GM21786 (cell line): ENCODE results near the gene USP36.
"Not testable (repeated sequence)": the region's sequence is repeated elsewhere in the genome, so short reads cannot be mapped to it uniquely, and the experiment has no call there.

Experiments used
- ATAC-seq: cut with Tn5 transposase; IDR thresholded peaks from one replicate; pipeline ENCODE4 v1.9.1; 2021; ENCODE audit not compliant: unreplicated experiment

USP36 gene

DNA sequence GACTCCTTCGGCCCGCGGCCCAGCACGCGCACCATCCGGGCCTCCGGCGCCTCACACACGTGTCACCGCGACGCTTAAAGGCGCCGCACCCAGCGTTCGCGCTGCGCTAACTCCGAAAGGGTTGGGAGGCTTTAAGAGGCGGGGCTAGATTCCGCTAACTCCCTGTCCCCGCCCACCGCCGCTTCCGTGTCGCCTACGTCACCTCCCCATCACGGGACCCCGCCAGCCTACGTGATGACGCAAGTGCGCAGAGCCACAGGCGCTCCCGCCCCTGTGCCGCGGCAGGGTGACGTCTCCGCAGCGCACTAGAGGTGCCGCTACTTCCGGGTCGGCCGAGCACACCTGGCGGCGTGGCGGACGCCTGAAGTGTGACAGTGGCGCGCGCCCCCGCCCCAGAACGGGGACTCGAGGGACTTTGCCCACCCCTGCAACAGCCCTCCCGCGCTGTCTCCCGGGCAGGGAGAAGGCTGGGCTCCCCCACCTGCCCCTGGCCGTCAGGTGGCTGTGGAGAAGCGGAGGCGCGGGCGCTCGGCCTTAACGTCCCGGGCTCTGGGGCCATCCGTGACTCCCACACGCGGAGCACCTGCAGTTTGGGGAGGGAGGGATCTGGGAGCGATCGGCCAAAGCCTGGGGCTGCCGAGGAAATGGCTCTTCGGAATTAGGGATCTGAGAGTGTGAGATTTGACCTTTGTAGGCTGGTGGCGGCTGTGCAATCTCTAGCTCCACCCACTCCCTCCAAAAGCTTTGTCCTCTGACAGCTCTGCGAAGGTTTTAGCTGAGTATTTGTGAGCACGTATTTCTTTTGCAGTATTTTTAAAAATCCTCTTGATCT is at the start of gene USP36:
USP36 (minus strand) TSS at position 35 of the 832 bp plus-strand sequence. CDS start 4,451 bp downstream, outside the sequence.
- peak; percentile 87 for ATAC-seq

DNA sequence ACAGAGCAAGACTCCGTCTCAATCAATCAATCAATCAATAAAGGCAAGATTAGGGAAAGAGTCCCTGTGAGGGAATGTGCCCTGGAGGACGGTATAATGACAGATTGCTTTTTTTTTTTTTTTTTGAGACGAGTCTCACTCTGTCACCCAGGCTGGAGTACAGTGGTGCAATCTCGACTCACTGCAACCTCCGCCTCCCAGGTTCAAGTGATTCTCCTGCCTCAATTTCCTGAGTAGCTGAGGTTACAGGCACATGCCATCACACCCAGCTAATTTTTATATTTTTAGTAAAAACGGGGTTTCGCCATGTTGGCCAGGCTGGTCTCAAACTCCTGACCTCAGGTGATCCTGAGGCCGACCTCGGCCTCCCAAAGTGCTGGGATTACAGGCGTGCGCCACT is 49.5 kb upstream of the USP36 start:
- not testable (repeated sequence) for ATAC-seq

GRCh38 chr17:78889531-78889930 is 48.9 kb upstream of the USP36 start:
- no peak for ATAC-seq

DNA sequence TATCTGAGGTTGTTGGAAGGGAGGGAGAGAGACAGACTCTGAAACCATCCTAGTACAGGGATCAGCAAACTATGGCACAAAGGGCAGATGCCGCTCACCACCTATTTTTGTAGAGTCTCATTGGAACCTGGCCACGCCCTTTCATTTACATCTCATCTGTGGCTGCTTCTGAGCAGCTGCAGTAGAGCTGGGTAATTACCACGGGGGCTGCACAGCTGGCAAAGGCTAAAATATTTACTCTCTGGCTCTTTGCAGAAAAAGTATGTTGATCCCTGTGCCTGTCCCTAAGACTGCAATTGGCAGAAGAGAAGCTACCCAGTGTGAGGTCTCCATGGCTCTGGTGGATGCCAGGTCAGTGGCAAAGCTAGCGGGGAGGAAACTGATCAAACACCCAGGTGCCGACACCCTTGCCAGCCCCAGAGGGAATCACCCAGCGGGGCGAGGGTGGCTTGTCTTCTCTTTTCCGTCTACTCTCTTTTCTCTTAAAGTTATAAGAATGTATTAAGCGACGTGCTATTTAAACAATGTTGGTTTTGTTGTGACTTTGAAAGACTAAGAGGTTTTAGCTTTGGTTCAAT is 48.4 kb upstream of the USP36 start:
- ATAC-seq, result no peak

- ATAC-seq, result no peak
These were observed 46.3 kb upstream of the USP36 start for GRCh38 chr17:78886954-78887353.

DNA sequence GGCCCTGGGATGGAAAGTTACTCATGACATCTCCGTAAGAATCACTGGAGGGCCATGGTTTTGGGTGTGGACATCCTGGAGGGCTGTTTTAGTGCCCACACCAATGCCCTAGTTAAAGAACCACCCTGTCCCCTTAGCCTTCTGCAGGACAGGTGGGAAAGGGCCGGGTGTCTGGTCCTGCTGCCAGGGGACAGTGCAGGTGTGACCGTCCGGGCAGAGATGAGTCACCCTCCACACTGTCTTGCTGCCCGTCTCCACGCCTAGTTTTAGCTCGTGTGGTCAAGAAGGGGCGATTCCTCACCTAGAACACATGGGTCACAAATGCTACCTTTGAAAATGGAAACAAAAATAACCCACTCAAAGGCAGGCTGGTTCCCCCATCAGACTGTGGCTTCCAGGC is 45.3 kb upstream of the USP36 start:
- no peak for ATAC-seq

DNA sequence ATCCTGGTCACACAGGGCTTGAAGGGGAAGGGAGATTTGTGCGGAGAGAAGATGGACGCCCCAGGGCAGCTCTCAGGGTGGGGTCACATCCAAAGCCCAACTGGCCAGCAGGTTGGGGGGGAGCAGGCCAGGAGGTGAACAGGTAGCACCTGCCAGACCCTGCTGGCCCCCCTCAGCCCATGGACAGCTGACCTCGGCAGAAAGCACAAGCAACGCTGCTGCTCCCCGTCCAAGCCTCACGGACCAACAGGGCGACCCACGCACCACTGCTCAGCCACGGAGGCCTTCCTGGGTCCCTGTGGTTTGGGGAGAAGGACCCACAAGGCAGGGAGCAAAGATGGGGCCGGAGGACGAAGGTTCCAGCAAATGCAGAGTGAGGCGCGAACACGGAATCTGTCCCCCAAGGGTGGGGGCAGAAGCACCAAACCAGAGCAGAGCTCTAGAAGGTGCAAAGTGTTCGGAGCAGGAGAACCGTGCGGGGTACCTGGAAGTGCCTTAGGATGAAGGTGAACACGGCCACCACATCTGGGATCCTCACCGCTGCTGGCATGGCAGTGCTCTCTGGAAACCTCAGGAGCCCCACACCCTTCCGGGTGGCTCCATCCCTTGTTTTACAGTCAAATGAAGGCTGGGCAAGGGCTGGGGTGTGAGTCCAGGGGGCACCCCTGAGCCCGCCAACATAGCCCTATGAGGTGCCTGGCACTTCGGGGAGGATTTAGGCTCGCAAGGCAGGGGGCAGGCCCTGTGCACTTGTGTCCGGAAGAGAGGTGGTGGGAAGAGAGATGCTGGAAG is 44.5 kb upstream of the USP36 start:
- ATAC-seq, result no peak

DNA sequence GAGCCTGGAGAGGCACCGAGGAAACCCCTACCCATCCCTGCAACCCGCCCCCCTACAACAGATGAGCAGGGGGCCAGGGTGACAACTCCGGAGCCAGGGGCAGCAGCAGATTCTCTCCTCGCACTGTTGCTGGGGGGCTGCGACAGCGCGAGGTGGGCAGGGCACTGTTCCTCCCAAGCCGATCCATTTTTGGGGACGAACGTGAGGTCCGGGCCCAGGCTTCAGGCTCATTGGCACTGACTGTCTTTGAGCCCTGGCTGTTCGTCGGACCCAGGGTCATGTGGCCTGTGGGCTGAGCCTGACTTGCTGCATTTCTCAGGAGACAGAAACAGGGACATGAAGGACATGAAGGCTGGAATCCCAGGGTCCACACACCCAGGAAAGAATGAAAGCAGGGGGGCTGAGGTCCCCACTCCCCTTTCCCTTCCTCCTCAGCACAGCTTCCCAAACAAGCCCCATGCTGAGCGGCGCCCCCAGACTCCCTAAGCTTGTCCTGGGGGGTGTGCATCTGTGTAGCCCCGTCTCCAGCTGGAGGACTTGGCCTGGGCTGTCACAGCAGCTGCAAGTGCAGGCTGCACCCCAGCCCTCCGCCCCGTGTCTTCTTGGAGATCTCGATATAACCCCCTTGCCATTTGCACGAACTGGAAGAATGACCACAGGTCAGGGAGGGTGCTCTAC is 43.7 kb upstream of the USP36 start:
- ATAC-seq, result no peak

DNA sequence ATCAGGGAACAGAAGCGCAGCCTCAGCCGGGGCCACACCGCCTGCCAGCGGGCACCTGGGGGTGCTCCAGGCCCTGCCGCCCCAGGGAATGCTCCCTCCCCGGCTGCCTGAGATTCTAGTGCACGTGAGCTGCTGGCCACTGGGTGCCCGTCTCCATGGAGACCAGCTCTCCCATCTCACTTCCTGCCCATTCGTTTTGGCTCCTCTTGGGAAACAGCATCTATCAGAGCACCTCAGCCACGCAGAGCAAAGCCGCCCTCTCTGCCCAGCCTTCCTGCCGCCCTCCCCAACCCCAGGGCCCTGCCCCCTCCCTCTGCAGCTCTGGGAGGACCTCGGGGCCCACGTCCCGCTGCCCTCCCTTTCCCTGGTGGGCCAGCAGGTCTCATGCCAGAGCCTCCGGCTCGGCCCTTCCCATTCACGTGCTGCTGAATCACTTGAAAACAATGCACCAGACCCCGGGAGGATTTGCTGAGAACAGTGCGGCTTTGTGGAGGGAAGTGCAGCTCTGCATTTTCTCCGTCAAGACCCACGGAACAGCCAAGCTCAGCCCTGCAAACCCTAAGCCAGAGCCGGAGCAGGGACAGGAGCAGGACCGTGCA is 43.0 kb upstream of the USP36 start:
- ATAC-seq, result no peak

- no peak for ATAC-seq
These were observed 42.5 kb upstream of the USP36 start for GRCh38 chr17:78883089-78883532.

- ATAC-seq, result no peak
These were observed 42.0 kb upstream of the USP36 start for GRCh38 chr17:78882540-78883088.

GRCh38 chr17:78879635-78880186 is 39.1 kb upstream of the USP36 start:
- ATAC-seq, result no peak

DNA sequence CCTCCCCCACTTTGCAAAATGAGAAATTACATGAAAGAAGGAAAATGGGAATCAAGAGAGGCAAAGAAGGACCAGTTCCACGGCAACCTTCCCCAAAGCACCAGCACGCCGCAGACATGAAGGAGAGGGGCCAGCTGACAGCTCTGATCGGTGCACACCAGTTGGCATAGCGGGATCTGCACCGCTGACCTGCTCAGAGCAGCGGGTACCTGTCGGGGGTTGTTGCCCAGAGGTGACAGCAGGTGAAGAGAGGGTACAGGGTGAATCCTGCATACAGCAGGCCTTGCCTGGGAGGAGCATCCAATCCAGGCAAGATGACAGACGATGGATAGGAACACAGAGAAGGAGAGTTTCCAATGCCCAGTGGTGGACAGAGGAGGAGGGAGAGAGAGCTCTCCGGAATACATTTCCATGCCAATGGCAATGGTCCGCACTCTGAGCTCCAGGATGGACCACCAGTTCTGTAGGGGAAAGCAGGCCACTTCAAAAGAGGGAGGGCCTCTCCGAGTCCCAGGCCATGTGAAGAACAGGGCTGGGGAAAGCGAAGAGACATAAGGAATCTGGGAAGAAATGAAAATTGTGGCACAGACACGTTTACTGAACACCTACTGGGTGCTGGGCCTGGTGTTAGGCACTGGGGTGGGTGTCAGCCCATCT is 38.4 kb upstream of the USP36 start:
- ATAC-seq, result no peak

DNA sequence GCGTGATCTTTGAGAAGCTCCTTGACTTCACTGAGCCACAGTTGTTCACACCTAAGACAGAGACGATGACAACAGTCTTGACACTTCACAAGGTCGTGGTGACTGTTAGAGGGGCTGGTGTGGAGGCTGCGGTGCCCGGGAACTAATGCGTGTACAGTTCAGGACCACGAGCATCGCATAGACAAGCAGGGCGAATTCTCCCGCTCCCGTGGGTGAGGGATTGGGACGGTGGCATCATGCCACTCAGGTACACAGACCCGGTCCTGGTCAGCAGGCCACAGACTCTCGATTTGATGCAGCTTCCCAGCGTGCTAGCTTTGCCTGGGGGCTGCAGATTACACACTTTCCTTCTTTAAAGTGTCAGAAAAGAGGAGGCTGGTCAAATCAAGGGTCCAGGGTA is 37.6 kb upstream of the USP36 start:
- no peak for ATAC-seq

- ATAC-seq, result not testable (repeated sequence)
These were observed 36.4 kb upstream of the USP36 start for GRCh38 chr17:78876954-78877517.

- no peak for ATAC-seq
These were observed 35.5 kb upstream of the USP36 start for GRCh38 chr17:78876094-78876597.

- no peak for ATAC-seq
These were observed 34.9 kb upstream of the USP36 start for GRCh38 chr17:78875363-78876093.
